HepG2 (cell line): ENCODE measurements around the gene TMCC1. TPM values are rescaled to one million over a fixed set of nuclear protein-coding genes. Genes with fewer than 3 reads are reported as not detected.

Experiments
- ATAC-seq: fragments of 200-7000 bp; cut with Tn5 transposase; 3 replicates; pipeline ENCODE4 v1.9.1; 2020; ENCODE audit warnings: mild to moderate bottlenecking, moderate library complexity
- BruUV-seq: library from RNA; stranded (reverse); fragments of 400-500 nt; replicated peaks from 2 replicates; lab custom pipeline; 2021; lab: Mats Ljungman, UMichigan
- CTCF ChIA-PET: fragments of 300-600 bp; formaldehyde crosslinking; extraction: SDS; loops from one replicate; lab custom pipeline; 2021; ENCODE audit warnings: low total read pairs, inconsistent platforms, low intra/inter-chr PET ratio; lab: Yijun Ruan, JAX
- POLR2A ChIA-PET: fragments of 350-600 bp; sonication (Branson Sonifier 250); formaldehyde crosslinking; loops from one replicate; lab custom pipeline; 2020; ENCODE audit warnings: antibody characterized with exemption, inconsistent platforms; lab: Yijun Ruan, JAX
- DNase-seq: peaks from one replicate; pipeline ENCODE4 v3.0.0-alpha.2; 2015; ENCODE audit warnings: low spot score
- FAIRE-seq: peaks from 3 replicates; lab custom pipeline; 2011; peaks lifted over from hg19 to GRCh38; lab: Jason Lieb, UNC
- H2AFZ ChIP-seq: one replicate; pipeline ENCODE4 v1.6.1; 2011; ENCODE audit warnings: low read length, inconsistent platforms
- H3K27ac ChIP-seq: fragments of 300-600 bp; 3 replicates; pipeline ENCODE4 v1.8.0; 2011; ENCODE audit warnings: mixed run types, mild to moderate bottlenecking, mixed read lengths, low read length, inconsistent platforms; ENCODE audit not compliant: insufficient read depth; ENCODE audit errors: extremely low read length
- H3K27me3 ChIP-seq, 2 experiments: fragments of 200-600 bp in 1 of 2; 2 replicates in 1 of 2; 3 replicates in 1 of 2; pipeline versions ENCODE4 v1.6.0 to v1.8.0; 2011; ENCODE audit warnings: low read length in 2 of 2, mild to moderate bottlenecking in 2 of 2, moderate library complexity in 2 of 2, inconsistent platforms in 1 of 2; ENCODE audit not compliant: insufficient read depth in 2 of 2, control insufficient read depth in 1 of 2
- H3K36me3 ChIP-seq, 2 experiments: fragments of 200-600 bp in 1 of 2; replicated peaks in 1 of 2; 2 replicates in 1 of 2; 3 replicates in 1 of 2; pipeline versions ENCODE4 v1.5.1 to v1.8.0; 2011; ENCODE audit warnings: low read length in 2 of 2, inconsistent platforms in 1 of 2; ENCODE audit not compliant: insufficient read depth in 2 of 2, control insufficient read depth in 1 of 2
- H3K4me1 ChIP-seq: 2 replicates; pipeline ENCODE4 v1.5.1; 2012; ENCODE audit warnings: low read length, inconsistent platforms; ENCODE audit not compliant: insufficient read depth
- H3K4me2 ChIP-seq: 2 replicates; pipeline ENCODE4 v1.6.0; 2011; ENCODE audit warnings: low read depth, low read length, inconsistent platforms
- H3K4me3 ChIP-seq, 3 experiments: fragments of 200-600 bp in 1 of 3; sonication (generic), shearing (Covaris generic) in 1 of 3; replicated peaks in 1 of 3; 2 replicates each; pipeline ENCODE4 v1.5.1; 2011 to 2016; ENCODE audit warnings: low read length in 3 of 3, inconsistent platforms in 2 of 3, low read depth in 2 of 3, mild to moderate bottlenecking in 2 of 3, control low read depth in 1 of 3, mixed read lengths in 1 of 3; ENCODE audit not compliant: insufficient read depth in 1 of 3
- H3K79me2 ChIP-seq: one replicate; pipeline ENCODE4 v1.6.1; 2011; ENCODE audit warnings: low read length, inconsistent platforms; ENCODE audit not compliant: insufficient read depth
- H3K9ac ChIP-seq: 2 replicates; pipeline ENCODE4 v1.6.0; 2011; ENCODE audit warnings: mild to moderate bottlenecking, low read depth, low read length, inconsistent platforms; ENCODE audit not compliant: insufficient read depth
- H3K9me3 ChIP-seq: 2 replicates; pipeline ENCODE4 v1.5.1; 2012; ENCODE audit warnings: mild to moderate bottlenecking, low read length
- H4K20me1 ChIP-seq: 2 replicates; pipeline ENCODE4 v1.6.0; 2011; ENCODE audit warnings: inconsistent platforms, mild to moderate bottlenecking, low read length, moderate library complexity; ENCODE audit not compliant: insufficient read depth
- BHLHE40 ChIP-seq: IDR thresholded peaks from 2 replicates; pipeline ENCODE4 v1.6.1; 2011; ENCODE audit warnings: low read length, improper control_type of control experiment
- EEA1 ChIP-seq: sonication (generic); formaldehyde crosslinking; IDR thresholded peaks from 2 replicates; pipeline ENCODE4 v1.5.1; 2020; ENCODE audit warnings: mild to moderate bottlenecking, missing genetic modification reagents, borderline replicate concordance
- ELF1 ChIP-seq: sonication (generic); formaldehyde crosslinking; IDR thresholded peaks from 2 replicates; pipeline ENCODE4 v1.4.0; 2020; ENCODE audit warnings: missing genetic modification reagents
- HNRNPL ChIP-seq: fragments of 200-400 bp; formaldehyde crosslinking; IDR thresholded peaks from 2 replicates; pipeline ENCODE4 v1.6.1; 2017; ENCODE audit warnings: mild to moderate bottlenecking, low read depth, low read length
- KDM2A ChIP-seq: sonication (generic); formaldehyde crosslinking; IDR thresholded peaks from 2 replicates; pipeline ENCODE4 v1.4.0; 2020; ENCODE audit warnings: low read depth, missing genetic modification reagents, borderline replicate concordance
- MED1 ChIP-seq: sonication (generic); formaldehyde crosslinking; IDR thresholded peaks from 2 replicates; pipeline ENCODE4 v1.4.0; 2020; ENCODE audit warnings: missing genetic modification reagents
- MTF1 ChIP-seq: sonication (generic); formaldehyde crosslinking; IDR thresholded peaks from 2 replicates; pipeline ENCODE4 v1.5.0; 2020; ENCODE audit warnings: missing genetic modification reagents
- REL ChIP-seq: sonication (generic); formaldehyde crosslinking; conservative IDR thresholded peaks from 2 replicates; pipeline ENCODE4 v1.8.0; 2022; ENCODE audit warnings: mild to moderate bottlenecking, missing genetic modification reagents, moderate library complexity
- SNAI1 ChIP-seq: sonication (generic); formaldehyde crosslinking; IDR thresholded peaks from 2 replicates; pipeline ENCODE4 v1.5.0; 2020; ENCODE audit warnings: mild to moderate bottlenecking, missing genetic modification reagents, borderline replicate concordance
- TAF15 ChIP-seq: fragments of 200-400 bp; formaldehyde crosslinking; IDR thresholded peaks from one replicate; pipeline ENCODE4 v1.6.1; 2018; ENCODE audit warnings: mild to moderate bottlenecking, low read depth, low read length; ENCODE audit not compliant: poor library complexity, severe bottlenecking
- ZBTB42 ChIP-seq: sonication (generic); formaldehyde crosslinking; IDR thresholded peaks from 2 replicates; pipeline ENCODE4 v1.5.0; 2020; ENCODE audit warnings: mild to moderate bottlenecking, missing genetic modification reagents
- ZFX ChIP-seq: sonication (generic); formaldehyde crosslinking; IDR thresholded peaks from 2 replicates; pipeline ENCODE4 v1.4.0; 2020; ENCODE audit warnings: mild to moderate bottlenecking, low read depth, missing genetic modification reagents, moderate library complexity
- ZNF460 ChIP-seq: sonication (generic); formaldehyde crosslinking; IDR thresholded peaks from 2 replicates; pipeline ENCODE4 v1.5.1; 2020; ENCODE audit warnings: missing genetic modification reagents, mild to moderate bottlenecking, borderline replicate concordance
- ZNF550 ChIP-seq: sonication (generic); formaldehyde crosslinking; IDR thresholded peaks from 2 replicates; pipeline ENCODE4 v1.4.0; 2020; ENCODE audit warnings: mild to moderate bottlenecking, missing genetic modification reagents, borderline replicate concordance
- ZNF619 ChIP-seq: sonication (generic); formaldehyde crosslinking; IDR thresholded peaks from 2 replicates; pipeline ENCODE4 v1.4.0; 2020; ENCODE audit warnings: mild to moderate bottlenecking, missing genetic modification reagents
- ZNF790 ChIP-seq: sonication (generic); formaldehyde crosslinking; IDR thresholded peaks from 2 replicates; pipeline ENCODE4 v1.8.0; 2022; ENCODE audit warnings: missing genetic modification reagents, mild to moderate bottlenecking, borderline replicate concordance
- WGBS: methylation state at CpG from one replicate; pipeline ENCODE4 v1.1.6; 2017; ENCODE audit warnings: low lambda C conversion rate; 5-methylcytosine and 5-hydroxymethylcytosine counted together
- in situ Hi-C: cut with HindIII; loops from 2 replicates; pipeline ENCODE4 v1.10.0; 2017; ENCODE audit warnings: low pct_unique_long_range_greater_than_20kb; ENCODE audit not compliant: extremely low pct_ligation_motif_present
- intact Hi-C: fragments of 100-400 bp; cut with micrococcal nuclease; formaldehyde crosslinking; loops from one replicate; pipeline ENCODE4 v1.10.0; 2022; ENCODE audit not compliant: unreplicated experiment
- polyA plus RNA-seq, 8 experiments: library from polyadenylated mRNA; depleted of rRNA in 3 of 8; stranded (reverse) in 7 of 8; unstranded in 1 of 8; fragments of >200 nt; fragmentation: Illumina TruSeq in 4 of 8; extraction: Trizol in 4 of 8; gene quantifications; 2 replicates each; pipeline versions ENCODE4 v1.2.1 to v1.2.3, GENCODE V29; 2011 to 2016; ENCODE audit warnings: low read depth in 4 of 8, missing spikeins in 1 of 8, mixed read lengths in 1 of 8; ENCODE audit not compliant: insufficient read depth in 1 of 8
- total RNA-seq, 5 experiments: library from RNA; depleted of rRNA; stranded (reverse); fragments of >200 nt; fragmentation: Illumina TruSeq; extraction: Trizol; gene quantifications; 2 replicates each; pipeline ENCODE4 v1.2.3, GENCODE V29; 2016; ENCODE audit warnings: low read depth in 1 of 5
- TF ChIP-seq, protein P1 (sequence below): sonication (generic); formaldehyde crosslinking; IDR thresholded peaks from 2 replicates; pipeline ENCODE4 v1.4.0; 2020; ENCODE audit warnings: missing genetic modification reagents, mild to moderate bottlenecking, borderline replicate concordance
- TF ChIP-seq, protein P2 (sequence below), 2 experiments: sonication (generic) in 1 of 2; formaldehyde crosslinking in 1 of 2; IDR thresholded peaks; 2 replicates each; pipeline versions ENCODE4 v1.5.1 to v1.6.1; 2011 to 2020; ENCODE audit warnings: borderline replicate concordance in 1 of 2, low read depth in 1 of 2, low read length in 1 of 2, mild to moderate bottlenecking in 1 of 2, missing genetic modification reagents in 1 of 2, moderate library complexity in 1 of 2
- TF ChIP-seq, protein P3 (sequence below): IDR thresholded peaks from 2 replicates; pipeline ENCODE4 v1.6.1; 2018; ENCODE audit warnings: missing genetic modification reagents

TMCC1 gene
- total and polyA plus RNA-seq, 2 of the 13 experiments (the other 11 are each of a cell fraction or from before 2014, with no cell fraction given) = 12.1 to 264 TPM

DNA sequence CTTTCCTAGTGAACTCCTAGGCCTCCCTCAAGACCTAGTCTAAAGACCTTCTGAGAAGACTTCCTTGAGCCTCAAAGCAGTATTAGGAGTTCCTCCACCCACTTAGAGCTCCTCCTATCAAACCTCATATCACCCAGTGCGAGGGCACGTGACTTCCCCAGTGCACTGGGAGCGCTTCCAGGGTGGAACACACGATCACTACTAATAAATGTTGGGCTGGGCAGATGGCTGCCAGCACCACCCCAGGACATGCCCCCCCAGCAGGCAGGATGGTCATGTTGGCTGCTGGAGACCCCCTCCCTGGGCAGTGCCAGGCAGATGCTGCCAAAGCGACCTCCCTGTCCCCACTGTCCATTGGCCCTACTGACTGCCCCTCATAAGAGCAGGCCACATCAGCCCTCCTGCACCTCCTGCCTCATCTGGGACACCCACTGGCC is 278.6 kb downstream of the TMCC1 start:
- no peak for FAIRE-seq
- peak overlapping the region in 1 of 3 experiments; percentile 12; a peak in 1 of 6 replicates for H3K4me3 ChIP-seq
- no peaks in the 10 kb centered on the region for H3K9me3 ChIP-seq
- no peak overlapping the region for H3K9ac ChIP-seq
- no peak for DNase-seq
- no TSS peak for BruUV-seq
- peak overlapping the region; percentile 69 for H3K4me2 ChIP-seq
- ChIA-PET POLR2A (interaction anchor here (1.0 to 3.8 kb wide), 3 partner anchors 11 to 19 kb away, joined by 3 to 26 read pairs (median 7); no protein-coding TSS in a partner anchor), CTCF (no interaction called here)
- H4K20me1 ChIP-seq = no peaks in the 10 kb centered on the region
- H3K79me2 ChIP-seq = no peaks in the 10 kb centered on the region
- no peak overlapping the region for H3K27ac ChIP-seq
- 34% methylated on average over 5 of the region's 5 CpGs for WGBS
- H3K27me3 ChIP-seq = no peaks in the 10 kb centered on the region; a peak in 1 of 5 replicates
- no peak overlapping the region for H2AFZ ChIP-seq
- in situ Hi-C loops = no loop called here
- ATAC-seq = no peak
- no peaks in the 10 kb centered on the region for H3K36me3 ChIP-seq
- intact Hi-C loops = no loop called here
- peaks cover 87% of the 10 kb centered on the region for H3K4me1 ChIP-seq
- TF ChIP-seq ZNF619 (no peak), KDM2A (CRISPR knock-in tag) (no peak), ZFX (CRISPR knock-in tag) (0 out of 2 replicates have a peak, but pooled peaks have one; percentile 17), TAF15 (no peak), MED1 (CRISPR knock-in tag) (no peak), SNAI1 (CRISPR knock-in tag) (no peak), ZNF790 (CRISPR knock-in tag) (no peak), REL (CRISPR knock-in tag) (no peak), ELF1 (no peak), HNRNPL (0 out of 2 replicates have a peak, but pooled peaks have one; percentile 25), ZNF460 (CRISPR knock-in tag) (no peak), MTF1 (no peak), ZNF550 (CRISPR knock-in tag) (no peak), ZBTB42 (no peak), BHLHE40 (peak; percentile 70), EEA1 (no peak)
- TF ChIP-seq, protein P1, sequence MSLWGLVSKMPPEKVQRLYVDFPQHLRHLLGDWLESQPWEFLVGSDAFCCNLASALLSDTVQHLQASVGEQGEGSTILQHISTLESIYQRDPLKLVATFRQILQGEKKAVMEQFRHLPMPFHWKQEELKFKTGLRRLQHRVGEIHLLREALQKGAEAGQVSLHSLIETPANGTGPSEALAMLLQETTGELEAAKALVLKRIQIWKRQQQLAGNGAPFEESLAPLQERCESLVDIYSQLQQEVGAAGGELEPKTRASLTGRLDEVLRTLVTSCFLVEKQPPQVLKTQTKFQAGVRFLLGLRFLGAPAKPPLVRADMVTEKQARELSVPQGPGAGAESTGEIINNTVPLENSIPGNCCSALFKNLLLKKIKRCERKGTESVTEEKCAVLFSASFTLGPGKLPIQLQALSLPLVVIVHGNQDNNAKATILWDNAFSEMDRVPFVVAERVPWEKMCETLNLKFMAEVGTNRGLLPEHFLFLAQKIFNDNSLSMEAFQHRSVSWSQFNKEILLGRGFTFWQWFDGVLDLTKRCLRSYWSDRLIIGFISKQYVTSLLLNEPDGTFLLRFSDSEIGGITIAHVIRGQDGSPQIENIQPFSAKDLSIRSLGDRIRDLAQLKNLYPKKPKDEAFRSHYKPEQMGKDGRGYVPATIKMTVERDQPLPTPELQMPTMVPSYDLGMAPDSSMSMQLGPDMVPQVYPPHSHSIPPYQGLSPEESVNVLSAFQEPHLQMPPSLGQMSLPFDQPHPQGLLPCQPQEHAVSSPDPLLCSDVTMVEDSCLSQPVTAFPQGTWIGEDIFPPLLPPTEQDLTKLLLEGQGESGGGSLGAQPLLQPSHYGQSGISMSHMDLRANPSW (CRISPR knock-in tag) = no peak
- TF ChIP-seq, protein P2, sequence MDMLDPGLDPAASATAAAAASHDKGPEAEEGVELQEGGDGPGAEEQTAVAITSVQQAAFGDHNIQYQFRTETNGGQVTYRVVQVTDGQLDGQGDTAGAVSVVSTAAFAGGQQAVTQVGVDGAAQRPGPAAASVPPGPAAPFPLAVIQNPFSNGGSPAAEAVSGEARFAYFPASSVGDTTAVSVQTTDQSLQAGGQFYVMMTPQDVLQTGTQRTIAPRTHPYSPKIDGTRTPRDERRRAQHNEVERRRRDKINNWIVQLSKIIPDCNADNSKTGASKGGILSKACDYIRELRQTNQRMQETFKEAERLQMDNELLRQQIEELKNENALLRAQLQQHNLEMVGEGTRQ (IDR thresholded peaks at IDR 0.05; ENCODE audit: low read depth, low read length) = peak; percentile 60
- TF ChIP-seq, protein P2 (CRISPR knock-in tag; IDR thresholded peaks at IDR 0.05; ENCODE audit: borderline replicate concordance) = peak; percentile 69; the same call in 1 of the 2 replicates
- TF ChIP-seq, protein P3, sequence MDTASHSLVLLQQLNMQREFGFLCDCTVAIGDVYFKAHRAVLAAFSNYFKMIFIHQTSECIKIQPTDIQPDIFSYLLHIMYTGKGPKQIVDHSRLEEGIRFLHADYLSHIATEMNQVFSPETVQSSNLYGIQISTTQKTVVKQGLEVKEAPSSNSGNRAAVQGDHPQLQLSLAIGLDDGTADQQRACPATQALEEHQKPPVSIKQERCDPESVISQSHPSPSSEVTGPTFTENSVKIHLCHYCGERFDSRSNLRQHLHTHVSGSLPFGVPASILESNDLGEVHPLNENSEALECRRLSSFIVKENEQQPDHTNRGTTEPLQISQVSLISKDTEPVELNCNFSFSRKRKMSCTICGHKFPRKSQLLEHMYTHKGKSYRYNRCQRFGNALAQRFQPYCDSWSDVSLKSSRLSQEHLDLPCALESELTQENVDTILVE (CRISPR knock-in tag) = no peak
